ENCODE measurements around the gene COL4A3. TPM values are rescaled to one million over a fixed set of nuclear protein-coding genes. Genes with fewer than 3 reads are reported as not detected.
"Not testable (repeated sequence)": the region's sequence is repeated elsewhere in the genome, so short reads cannot be mapped to it uniquely, and the experiment has no call there.

The COL4A3 gene
- total RNA-seq, 2 donors from 2014 or later = 0.42 to 0.76 TPM

DNA sequence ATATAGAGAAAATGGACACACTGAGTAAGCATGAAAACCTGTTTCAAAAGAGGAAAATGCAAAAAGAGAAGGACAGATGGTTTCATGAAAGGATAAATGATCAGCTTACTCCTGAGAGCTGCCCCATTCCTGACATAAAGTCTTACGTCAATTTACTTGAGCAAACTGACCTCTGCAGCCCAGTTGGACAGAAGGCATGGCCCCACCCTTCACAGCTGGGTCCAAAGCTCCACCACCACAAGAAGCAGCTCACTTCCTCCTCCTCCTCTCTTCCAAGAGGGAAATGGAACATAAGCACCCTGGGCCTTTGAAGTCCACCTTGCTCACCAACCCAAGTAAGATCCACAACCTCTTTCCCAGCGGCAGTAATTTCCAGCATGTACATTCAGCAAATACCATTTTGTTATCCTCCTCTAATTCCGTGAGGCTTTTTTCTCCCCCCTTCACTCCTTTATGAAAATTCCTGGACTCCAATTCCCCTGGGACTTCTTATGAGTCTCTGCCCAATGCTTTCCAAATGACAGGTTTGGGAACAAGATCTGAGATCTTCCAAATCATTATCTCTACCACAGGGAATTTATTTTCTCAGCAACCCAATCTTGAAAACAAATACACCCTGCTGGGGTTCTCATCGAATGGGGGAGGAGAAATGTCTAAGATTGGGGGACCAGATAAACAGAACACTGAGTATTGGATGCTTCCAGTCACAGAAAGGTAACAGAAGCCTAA lies 10.5 kb upstream of the COL4A3 start:
- intact Hi-C loops (cut with DNase I) = no loop called here
- DNase-seq (ENCODE audit: low spot score) = no peak

DNA sequence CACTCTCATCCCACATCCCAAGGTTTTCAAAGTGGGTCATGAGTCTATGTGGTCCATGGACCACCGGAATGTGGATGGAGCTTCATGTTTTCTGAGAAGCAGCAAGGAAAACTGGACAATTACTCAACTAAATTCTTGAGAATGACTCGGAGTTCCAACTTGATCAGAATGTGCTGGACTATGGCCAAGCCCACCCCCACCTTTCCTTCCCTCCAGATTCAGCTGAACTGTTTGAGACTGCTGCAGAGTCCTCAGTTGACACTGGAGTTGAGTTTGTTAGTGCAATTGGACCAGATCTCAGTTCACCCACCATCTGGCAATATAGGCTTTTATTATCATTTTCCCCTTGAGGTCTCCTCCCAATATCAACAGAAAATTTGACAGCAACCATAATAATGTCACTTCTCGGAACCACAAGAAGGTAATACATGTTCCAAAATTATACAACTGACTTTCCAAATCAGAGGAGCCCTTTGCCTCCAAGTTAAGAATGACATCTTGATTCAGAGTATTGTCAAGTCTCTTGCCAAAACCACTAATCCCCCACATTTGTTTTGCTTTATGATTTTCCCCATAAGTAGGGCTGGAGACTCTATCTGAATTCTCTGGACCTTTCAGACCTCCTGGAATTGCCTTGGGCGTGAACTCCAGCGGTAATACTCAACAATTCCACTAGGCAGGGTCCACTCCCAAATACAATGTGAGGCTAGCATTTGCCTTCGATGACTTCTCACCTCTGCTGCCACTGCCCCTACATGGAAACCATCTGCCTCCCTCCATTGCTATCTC lies 9.2 kb upstream of the COL4A3 start:
- DNase-seq (ENCODE audit: low spot score) = no peak
- intact Hi-C loops (cut with DNase I) = no loop called here

DNA sequence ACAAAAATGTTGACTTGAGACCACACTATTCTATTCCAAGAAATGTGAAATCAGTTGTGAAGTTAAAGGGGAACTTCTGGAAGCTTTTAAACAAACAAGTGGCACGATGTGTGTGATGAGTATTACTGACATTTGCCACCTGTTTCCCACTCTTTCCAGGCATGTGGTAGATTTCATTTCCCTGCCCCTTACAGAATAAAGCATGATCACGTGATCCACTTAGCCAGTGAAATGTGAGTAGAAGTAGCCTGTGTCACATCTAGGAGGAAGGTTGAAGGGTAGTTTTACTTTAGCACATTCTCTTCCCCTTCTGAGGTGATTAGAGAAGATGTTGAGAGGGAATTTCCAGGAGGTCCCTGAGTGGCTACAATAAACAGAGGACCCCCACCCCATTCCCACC lies 4.3 kb upstream of the COL4A3 start:
- no peak for DNase-seq (ENCODE audit: low spot score)
- intact Hi-C loops (cut with DNase I) = no loop called here

DNA sequence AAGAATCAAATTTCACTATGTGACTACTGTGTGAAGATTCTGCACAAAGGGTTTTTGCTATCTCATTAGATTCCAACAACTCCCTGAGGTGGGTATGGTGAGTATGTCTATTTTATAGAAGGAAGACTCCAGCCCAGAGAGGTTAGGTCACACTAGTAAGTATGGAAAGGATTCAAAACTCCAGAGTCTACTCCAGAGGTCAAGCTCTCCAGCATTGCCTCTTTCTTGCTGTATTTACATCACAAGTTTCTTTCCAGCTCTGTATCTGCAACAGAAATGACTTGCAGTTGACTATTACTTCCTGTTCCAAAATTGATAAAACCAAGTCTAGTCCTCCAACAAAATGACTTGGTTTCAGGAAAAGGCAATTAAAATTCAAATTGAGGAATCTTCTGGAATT lies 2.5 kb upstream of the COL4A3 start:
- intact Hi-C loops (cut with DNase I) = no loop called here

DNA sequence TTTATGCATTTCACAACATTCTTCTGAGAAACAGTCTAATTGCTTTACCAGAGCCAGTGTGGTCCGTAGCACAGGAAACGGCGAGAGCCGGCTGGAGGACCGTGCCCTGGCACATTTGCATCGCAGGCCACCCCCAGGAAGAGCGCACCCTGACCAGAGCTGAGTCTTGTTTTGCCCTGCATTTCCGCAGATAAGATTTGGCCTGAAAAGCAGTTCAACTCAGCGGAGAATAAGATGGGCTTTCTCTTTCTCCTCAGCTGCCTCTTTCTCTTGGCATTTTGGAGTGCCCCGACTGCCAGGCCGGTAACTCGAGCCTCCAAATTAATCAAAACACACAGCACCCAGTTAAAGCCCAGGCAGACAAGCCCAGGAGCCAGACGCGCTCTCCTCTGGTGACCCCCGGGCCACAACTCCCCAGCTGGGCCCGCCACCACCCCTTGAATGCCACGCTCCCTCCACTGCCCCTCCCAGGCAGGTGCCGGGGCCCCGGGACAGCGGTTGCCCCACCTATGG lies 883 bp upstream of the COL4A3 start:
- intact Hi-C loops (cut with DNase I) = no loop called here
- no peak for DNase-seq (ENCODE audit: low spot score)

More for the DNA sequence above, 2.5 kb upstream of the COL4A3 start:
- DNase-seq (ENCODE audit: low spot score) = no peak

DNA sequence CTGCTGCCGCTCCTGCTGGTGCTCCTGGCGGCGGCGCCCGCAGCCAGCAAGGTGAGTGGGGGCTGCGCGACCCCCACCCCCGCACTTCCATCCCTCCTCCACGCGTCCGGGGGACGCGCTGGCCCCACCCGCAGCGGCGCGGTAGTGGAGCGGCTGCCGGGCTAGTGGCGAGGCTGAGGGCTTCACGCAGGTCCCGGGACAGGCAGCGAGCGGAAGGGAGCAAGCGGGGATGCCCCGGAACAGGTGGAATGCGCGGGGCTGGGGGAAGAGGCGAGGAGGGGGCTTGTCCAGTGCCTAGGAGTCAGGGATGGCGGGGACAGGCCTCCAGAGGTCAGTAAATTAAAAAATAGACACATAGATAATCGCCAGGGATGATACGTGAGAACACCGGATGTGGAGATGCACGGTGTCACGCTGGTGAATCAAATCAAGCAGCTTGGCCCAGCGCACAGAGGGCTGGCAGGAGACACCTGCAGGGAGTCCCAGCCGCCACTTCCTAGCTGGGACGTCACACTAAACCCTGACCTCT lies 403 bp downstream of the COL4A3 start:
- DNase-seq (ENCODE audit: low spot score) = no peak

DNA sequence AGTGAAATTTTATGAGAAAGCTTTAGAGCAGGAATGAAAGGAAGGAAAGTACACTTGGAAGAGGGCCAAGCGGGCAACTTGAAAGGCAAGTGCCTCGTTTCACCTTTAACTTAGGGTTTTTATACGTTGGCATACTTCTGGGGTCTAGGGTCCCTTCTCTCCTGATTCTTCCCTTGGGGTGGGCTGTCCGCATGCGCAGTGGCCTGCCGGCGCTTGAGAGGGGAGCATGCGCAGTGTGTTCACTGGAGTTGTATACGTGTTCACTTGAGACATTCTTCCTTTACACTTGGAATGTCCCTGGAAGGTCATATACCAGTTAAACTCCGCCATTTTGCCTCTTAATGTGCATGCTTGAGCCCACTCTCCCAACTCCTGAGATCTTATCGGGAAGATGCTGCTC lies 7.4 kb downstream of the COL4A3 start:
- intact Hi-C loops (cut with DNase I); DNase-seq (ENCODE audit: low spot score): not testable (repeated sequence)

More for the DNA sequence above, 403 bp downstream of the COL4A3 start:
- intact Hi-C loops (cut with DNase I) = no loop called here

DNA sequence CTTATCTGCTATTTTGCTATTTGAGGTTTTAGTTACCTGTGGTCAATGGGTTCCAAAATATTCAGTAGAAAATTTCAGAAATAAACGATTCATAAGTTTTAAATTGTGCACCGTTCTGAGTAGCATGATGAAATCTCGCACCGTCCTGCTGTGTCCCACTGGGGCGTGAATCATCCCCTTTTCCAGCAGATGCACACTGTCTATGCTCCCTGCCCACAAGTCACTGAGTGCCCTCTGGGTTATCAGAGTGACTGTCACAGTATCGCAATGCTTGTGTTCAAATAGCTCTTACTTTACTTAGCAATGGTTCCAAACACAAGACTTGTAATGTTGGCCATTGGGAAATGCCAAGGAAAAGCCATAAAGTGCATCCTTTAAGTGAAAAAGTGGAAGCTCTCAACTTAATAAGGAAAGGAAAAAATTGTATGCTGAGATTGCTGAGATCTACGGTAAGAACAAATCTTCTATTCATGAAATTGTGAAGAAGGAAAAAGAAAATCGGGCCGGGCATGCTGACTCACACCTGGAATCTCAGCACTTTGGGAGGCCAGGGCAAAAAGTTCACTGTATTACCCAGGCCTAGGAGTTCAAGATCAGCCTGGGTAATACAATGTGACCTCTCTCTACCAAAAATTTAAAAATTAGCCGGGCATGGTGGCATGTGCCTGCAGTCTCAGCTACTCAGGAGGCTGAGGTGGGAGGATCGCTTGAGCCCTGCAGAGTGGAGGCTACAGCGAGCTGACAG lies 13.3 kb downstream of the COL4A3 start:
- no peak for DNase-seq (ENCODE audit: low spot score)
- intact Hi-C loops (cut with DNase I) = loop anchor here in 1 of 2 donors (5.0 kb wide), 1 partner anchor 1990 kb away; no protein-coding TSS in a partner anchor

DNA sequence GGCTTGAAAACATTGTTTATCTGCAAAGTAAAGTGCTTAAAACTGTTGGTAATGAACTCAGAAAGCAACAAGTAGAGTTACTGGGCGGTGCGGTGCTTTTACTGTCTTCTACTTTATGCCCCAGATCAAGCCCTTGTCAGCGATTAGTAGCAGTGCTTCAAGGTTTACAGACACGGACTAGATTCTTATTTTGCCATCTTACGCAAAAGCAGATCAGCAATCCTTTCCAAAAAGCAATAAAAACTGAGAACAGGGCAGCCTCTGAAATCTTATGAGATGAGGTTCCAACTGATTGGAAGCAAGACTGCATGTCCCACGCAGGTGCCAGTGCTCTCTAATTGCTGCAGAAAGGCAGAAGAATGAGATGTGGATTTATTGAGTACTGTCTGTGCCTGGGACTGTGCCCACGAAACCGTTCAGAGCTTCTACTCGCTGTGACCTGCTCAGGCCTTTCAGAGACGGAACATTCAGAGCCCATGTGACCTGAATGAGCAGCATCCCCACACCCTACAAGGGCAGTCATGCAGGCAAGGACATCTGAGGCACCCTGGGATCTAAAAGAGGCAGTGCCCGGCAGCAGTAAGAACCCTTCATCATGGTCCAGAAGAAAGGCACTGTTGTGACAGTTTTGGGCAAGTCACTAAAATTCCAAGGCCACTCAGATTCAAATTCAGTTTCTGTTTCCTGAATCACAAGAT lies 15.7 kb downstream of the COL4A3 start:
- no peak for DNase-seq (ENCODE audit: low spot score)
- intact Hi-C loops (cut with DNase I) = loop anchor here in 1 of 2 donors (5.0 kb wide), 1 partner anchor 1987 kb away; no protein-coding TSS in a partner anchor

DNA sequence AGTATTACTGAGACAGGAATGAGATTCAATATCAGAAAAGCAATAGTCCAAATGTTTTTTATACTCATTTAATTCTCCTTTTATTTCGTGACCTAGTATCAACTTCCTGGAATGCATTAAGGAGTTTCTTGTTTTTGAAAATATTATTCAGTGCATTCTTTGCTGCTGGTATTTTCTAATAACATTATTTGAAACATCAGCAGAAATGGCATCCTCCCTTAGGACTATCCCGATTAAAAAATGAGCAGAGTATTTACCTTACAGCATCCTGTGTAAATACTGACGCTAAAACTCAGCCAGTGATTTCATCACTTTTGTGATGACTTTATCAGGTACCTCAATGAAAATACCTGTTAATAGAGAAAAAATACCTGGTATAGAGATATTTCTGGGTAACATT lies 16.3 kb downstream of the COL4A3 start:
- no peak for DNase-seq (ENCODE audit: low spot score)
- intact Hi-C loops (cut with DNase I) = no loop called here

DNA sequence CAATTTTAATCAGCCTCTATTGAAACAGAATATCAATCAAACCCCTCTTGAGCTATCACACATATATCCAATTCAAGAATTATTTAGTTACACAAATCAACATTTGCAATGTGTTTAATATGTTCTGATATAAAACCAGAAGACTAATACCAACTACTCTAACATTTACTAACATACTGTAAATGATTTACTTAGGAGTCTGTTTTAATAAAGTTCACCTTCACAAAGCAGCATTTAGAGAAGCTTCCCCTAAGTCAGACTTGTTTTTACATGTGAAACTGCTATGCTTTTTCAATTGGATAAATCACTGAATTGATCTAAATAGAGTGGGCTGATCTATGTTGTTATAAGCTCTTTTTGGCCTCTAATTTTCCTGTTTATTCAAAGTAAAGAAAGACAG lies 18.3 kb downstream of the COL4A3 start:
- no peak for DNase-seq (ENCODE audit: low spot score)
- intact Hi-C loops (cut with DNase I) = no loop called here

DNA sequence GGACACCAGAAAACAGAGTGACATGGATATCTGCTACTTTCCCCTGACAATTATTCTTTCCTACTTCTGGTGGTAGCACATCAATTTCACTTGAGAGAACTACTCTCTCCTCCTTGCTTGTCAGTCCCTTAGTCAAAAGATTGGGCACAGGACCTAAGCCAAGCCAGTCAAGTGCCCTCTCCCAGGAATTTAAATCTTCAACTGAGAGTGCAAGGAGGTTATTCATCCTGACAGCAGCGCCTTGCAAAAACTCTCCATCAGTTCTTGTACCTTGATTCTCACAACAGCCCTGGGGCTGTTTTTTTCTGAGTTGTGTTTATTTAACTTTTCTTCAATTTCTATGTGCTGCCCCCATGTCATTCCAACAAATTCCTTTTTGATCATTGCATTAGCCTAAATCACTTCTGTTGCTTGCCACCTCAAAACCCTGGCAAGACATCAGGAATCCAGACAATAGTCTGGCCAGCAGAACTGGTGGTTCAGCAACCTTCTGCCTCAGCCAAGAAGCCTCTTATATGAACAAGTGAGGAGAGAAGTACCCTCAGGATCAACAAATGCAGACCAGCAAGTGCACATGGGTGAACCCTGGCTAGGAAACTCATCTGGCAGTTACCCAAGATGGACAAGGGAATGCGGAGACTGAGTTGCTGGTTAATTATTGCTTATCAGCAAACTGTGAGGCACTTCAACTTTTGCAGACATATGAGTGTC lies 19.4 kb downstream of the COL4A3 start:
- intact Hi-C loops (cut with DNase I) = no loop called here
- DNase-seq (ENCODE audit: low spot score) = no peak

DNA sequence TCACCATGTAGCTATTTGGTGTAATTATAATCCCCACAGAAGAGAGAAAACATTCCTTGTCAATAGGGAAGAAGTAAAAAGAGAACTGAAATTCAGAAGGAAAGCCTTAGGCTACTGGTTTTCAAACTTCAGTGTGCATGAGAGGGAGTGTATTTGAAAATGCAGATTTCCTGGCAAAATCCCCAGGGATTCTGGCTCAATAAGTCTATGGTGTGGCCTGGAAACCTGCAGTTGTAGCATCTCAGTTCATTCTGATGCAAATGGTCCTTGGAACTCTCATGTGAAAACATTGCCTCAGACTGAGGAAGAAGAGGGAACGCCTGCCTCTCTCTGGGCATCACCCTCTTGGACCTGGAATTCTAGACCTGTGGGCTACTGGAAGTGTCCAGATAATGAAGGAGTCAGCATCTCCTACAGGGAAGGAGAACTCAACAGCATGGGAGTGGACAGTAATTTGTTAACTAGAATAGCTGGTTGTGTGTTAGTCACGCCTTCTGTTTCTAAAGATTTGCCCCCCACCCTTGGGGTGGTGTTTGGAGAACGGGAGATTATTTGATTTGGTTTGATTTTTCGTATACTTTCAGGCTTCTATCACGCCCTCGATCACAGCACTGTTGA lies 21.3 kb downstream of the COL4A3 start:
- no peak for DNase-seq (ENCODE audit: low spot score)
- intact Hi-C loops (cut with DNase I) = no loop called here

DNA sequence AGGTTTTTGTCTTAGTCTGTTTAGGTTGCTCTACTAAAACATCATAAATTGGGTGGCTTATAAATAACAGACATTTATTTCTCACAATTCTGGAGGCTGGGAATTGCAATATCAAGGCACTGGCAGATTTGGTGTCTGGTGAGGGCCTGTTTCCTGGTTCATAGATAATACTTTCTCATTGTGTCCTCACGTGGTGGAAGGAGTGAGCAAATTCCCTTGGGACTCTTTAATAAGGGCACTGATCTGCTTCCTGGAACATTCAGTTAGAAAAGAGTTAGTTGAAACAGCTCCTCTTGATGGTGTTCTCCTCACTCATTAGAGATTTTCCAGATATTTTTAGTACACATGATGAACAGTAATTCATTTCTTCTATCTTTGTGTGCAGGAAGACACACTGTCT lies 22.3 kb downstream of the COL4A3 start:
- DNase-seq (ENCODE audit: low spot score) = no peak
- intact Hi-C loops (cut with DNase I) = no loop called here

DNA sequence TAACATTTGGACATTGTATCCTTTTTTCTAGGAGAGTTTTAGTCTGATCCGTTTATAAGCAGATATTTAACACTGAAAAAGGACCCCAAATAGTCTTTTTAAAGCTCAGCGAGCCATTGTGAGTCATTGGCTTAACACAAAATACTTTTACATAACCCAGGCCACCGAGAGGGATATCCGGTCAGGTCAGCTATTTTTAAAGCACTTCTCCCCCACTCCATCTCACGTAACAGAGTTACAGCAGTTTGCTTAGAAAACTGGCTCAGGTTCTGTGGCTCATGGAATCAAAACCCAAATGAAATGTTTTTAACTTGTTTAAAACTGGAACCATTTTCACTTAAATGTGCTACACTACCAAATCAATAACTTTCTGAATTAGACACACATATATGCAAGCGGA lies 23.9 kb downstream of the COL4A3 start:
- no peak for DNase-seq (ENCODE audit: low spot score)
- intact Hi-C loops (cut with DNase I) = no loop called here

DNA sequence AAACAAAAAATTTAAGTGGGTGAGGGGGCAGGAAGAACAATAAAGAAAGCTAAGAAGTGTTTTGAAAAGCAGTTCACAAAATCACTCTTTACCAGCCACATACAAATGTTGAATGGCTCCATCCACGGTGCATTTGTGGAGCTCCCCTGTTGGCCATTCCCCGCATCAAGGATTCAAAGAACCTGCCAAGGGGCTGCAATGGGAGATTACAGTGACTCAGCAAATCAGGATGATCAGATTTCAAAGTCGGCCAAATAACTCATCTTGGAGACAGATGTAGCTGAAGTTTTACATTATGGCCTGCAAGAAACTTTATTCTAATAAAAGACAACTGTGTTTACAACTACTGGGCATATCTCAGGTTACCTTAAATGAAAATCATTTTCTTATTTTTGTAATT lies 26.9 kb downstream of the COL4A3 start:
- no peak for DNase-seq (ENCODE audit: low spot score)
- intact Hi-C loops (cut with DNase I) = no loop called here

DNA sequence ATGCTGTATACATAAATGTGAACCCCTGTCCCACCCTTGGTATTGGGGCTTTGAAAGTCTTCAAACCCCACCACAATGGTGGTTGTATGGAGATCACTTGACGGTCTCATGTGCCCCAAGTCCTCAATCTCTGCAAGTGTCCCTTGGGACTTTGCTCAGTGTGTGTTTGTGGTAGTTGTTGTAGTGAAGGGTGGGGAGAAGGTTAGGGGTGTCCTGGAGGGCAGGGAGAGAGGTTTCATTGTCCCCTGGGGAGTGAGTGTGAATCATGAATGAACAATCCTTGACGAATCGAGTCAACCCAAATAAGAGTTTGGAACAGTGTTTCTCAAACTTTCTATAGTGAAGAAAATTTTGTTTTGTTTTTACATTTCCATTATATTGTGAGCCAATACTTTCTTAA lies 28.1 kb downstream of the COL4A3 start:
- intact Hi-C loops (cut with DNase I) = no loop called here
- no peak for DNase-seq (ENCODE audit: low spot score)

DNA sequence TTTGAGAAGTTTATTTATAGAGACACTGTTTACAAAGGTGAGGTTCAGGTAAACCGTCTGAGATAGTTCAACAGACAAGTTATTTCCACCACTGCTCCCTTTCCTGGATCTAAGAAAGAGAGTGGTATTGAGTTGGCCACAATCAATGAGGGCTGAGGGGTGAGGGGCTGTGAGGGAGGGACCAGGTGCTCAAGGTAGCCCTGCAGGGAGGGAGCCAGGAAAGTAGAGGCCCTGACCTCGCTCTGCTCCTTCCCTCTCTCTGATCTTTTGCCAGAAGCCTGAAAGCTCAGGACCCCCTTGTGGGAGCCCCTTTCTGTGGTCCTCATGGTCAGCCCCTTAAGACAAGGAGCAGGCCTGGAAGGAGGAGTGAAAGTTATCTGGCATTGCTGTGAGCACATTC lies 29.8 kb downstream of the COL4A3 start:
- DNase-seq (ENCODE audit: low spot score) = no peak
- intact Hi-C loops (cut with DNase I) = no loop called here
